Hepatocyte (in vitro differentiated cells): ENCODE measurements around the gene OBSL1.

Source experiments
- EZH2 ChIP-seq: fragments of 200-600 bp; sonication (generic); IDR thresholded peaks from 2 replicates; pipeline ENCODE4 v1.6.1; 2016; ENCODE audit warnings: antibody characterized with exemption, mild to moderate bottlenecking, borderline replicate concordance
- TF ChIP-seq, protein P1 (sequence below): fragments of 200-600 bp; sonication (generic); IDR thresholded peaks from 2 replicates; pipeline ENCODE4 v1.5.1; 2016; ENCODE audit warnings: antibody characterized with exemption, mild to moderate bottlenecking; ENCODE audit not compliant: poor library complexity

- TF ChIP-seq, protein P1, sequence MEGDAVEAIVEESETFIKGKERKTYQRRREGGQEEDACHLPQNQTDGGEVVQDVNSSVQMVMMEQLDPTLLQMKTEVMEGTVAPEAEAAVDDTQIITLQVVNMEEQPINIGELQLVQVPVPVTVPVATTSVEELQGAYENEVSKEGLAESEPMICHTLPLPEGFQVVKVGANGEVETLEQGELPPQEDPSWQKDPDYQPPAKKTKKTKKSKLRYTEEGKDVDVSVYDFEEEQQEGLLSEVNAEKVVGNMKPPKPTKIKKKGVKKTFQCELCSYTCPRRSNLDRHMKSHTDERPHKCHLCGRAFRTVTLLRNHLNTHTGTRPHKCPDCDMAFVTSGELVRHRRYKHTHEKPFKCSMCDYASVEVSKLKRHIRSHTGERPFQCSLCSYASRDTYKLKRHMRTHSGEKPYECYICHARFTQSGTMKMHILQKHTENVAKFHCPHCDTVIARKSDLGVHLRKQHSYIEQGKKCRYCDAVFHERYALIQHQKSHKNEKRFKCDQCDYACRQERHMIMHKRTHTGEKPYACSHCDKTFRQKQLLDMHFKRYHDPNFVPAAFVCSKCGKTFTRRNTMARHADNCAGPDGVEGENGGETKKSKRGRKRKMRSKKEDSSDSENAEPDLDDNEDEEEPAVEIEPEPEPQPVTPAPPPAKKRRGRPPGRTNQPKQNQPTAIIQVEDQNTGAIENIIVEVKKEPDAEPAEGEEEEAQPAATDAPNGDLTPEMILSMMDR: no peak
- TF ChIP-seq EZH2: no peak
These were observed 19.8 kb upstream of the OBSL1 start for GRCh38 chr2:219591091-219591490.
